Forelimb muscle (tissue), 1 donor: Measurements from ENCODE around the gene EFCAB6. TPM values are rescaled to one million over a fixed set of nuclear protein-coding genes. Genes with fewer than 3 reads are reported as not detected.

ENCODE experiments used
- DNase-seq: peaks from one replicate; pipeline ENCODE4 v3.0.0-alpha.2; 2013; ENCODE audit warnings: low read depth
- polyA plus RNA-seq: library from polyadenylated mRNA; unstranded; fragments of 120-200 nt; gene quantifications from one replicate; pipeline ENCODE4 v1.2.1, GENCODE V29; 2013; ENCODE audit not compliant: insufficient read length

The EFCAB6 gene
- polyA plus RNA-seq, 1 donor: 0.76 TPM

- DNase-seq: no peak
Measured at GRCh38 chr22:43814264-43814663, 2.2 kb upstream of the EFCAB6 start.

DNA sequence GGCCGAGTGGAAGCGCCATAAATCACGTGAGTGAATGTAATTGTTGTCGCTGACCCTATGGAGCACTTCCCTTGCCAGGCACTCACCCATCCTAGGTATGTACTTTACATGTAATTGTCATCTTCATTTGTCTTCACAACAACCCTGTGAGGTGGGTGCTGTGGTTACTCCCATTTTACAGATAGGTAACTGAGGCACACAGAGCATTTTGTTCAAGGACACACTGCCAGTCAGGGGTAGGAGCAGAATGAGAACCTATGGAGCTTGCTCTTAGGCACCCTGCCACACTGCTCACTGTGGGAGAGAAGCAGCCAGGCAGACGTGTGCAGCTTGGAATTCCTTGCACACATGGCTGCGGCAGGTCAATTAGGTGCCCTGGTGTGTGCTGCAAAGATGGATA is 785 bp upstream of the EFCAB6 start:
- no peak for DNase-seq

DNA sequence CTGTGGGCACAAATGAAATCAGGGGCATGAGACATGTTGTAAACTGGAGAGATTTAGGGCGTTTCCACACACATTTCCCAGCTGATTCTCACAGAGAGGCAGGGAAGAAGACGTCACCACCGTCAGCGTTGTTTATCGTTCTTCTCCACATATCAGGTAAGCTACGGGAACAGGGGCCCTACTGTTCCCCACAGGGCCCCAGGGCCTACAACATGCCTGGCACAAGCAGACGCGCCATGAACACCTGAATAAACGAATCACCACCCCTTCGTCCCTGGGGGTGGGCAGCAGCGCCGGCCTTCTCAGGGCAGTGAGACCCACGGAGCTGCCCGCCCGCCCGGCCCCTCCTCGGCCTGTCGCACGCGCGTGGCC is 342 bp downstream of the EFCAB6 start:
- DNase-seq: no peak

DNA sequence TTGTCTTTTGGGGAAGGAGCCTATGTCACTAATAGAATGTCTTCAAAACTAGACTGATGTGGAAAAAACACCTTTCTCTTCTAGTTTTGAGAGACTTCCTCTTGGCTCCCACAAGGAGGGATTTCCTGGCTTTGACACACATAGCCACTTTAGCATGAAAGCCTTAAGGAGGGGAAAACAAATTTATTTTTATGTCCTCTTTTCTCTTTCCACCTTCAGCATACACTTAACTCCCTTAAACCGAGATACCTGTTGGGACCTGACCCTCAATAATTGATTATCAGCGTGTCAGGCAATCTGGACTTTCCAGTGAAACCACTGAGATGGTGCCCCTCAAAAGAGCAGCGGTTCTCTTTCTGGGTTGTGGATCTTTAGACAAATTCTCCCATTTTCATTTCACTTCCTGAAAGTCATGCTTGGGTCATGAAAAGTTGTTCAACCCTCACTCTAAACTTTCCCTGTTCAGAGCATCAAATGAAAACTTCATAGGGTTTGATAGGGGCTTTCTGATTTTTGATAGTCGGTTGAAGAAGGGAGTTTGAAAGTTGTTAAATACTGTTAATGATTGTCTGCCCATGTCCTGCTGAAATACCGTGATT is 9.1 kb downstream of the EFCAB6 start:
- DNase-seq: no peak

- DNase-seq: no peak
Measured at GRCh38 chr22:43800970-43801369, 11.1 kb downstream of the EFCAB6 start.

GRCh38 chr22:43798492-43798891 is 13.6 kb downstream of the EFCAB6 start:
- DNase-seq: no peak

DNA sequence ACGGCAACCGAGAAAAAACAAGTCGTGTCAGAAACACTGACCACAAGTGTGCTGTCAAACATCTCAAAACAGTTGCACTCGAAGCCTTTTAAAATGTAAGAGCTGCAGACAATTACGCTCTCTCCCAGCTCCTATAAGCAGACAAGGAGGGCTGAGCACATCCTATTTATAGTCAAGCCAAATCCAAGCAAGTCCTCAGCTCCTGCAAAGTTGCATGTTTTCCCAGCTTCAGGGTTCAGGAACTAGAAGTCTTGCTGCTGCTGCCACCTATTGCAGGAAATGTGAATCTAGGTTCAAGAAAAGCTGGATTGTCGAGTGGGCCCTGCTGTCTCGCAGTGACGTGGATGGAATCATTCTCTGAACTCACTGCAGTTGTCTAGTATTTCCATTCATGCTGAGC is 15.5 kb downstream of the EFCAB6 start:
- no peak for DNase-seq

GRCh38 chr22:43795320-43795719 is 16.8 kb downstream of the EFCAB6 start:
- DNase-seq: no peak

- no peak for DNase-seq
Measured at GRCh38 chr22:43792905-43793304, 19.2 kb downstream of the EFCAB6 start.

- no peak for DNase-seq
Measured at GRCh38 chr22:43789452-43789851, 22.7 kb downstream of the EFCAB6 start.

DNA sequence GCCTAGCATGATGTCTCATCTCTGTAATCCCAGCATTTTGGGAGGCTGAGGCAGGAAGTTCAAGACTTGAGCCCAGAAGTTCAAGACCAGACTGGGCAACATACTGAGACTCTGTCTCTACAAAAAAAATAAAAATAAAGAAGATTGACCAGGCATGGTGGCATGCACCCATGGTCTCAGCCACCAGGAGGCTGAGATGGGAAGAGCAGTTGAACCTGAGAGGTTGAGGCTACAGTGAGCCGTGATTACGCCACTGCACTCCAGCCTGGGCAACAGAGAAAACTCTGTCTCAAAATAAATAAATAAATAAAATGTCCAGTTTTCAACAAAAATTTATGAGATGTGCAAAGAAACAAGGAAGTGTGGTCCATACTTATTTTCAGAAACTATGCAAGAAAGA is 28.3 kb downstream of the EFCAB6 start:
- DNase-seq: no peak

GRCh38 chr22:43782448-43782847 is 29.7 kb downstream of the EFCAB6 start:
- no peak for DNase-seq

DNA sequence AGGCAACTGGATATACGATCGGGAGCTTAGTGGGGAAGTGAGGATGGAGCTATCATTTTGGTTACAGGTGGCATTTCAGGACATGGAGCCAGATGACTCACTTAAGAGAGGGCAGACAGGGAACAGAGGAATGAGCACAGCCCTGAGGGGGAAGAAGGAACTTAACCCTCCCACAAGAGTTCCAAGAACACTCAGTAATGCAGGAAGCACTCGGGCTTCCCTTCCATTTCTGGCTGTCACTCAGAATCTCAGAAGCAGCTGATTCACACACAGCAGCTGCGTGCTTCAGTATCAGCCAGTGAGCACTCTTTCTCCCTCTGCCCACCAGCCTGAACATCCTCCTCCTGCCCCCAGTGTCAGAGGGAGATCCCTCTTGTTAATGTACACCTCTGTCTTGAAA is 34.8 kb downstream of the EFCAB6 start:
- DNase-seq: no peak

GRCh38 chr22:43776081-43776670 is 35.9 kb downstream of the EFCAB6 start:
- no peak for DNase-seq

- DNase-seq: no peak
Measured at GRCh38 chr22:43774318-43774915, 37.7 kb downstream of the EFCAB6 start.

DNA sequence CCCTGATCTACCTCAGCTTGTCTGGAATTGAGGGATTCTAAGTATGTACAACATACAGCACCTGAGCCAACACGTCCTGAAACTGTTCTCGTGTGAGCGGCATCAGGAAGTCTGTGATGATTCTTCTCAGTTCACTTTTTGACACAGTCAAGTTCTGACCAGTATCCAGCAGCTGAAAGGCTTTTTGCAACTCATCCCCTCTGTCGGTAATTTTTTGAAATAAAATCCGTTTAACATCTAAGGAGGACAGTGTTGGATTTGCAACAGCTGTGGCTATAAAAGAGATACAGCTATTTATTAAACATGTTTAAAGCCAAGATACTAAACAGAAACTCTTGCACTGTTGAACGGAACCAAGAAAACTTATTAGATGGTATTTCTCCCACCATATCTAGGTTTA is 39.3 kb downstream of the EFCAB6 start:
- no peak for DNase-seq

- DNase-seq: no peak
Measured at GRCh38 chr22:43755452-43755851, 56.7 kb downstream of the EFCAB6 start.

DNA sequence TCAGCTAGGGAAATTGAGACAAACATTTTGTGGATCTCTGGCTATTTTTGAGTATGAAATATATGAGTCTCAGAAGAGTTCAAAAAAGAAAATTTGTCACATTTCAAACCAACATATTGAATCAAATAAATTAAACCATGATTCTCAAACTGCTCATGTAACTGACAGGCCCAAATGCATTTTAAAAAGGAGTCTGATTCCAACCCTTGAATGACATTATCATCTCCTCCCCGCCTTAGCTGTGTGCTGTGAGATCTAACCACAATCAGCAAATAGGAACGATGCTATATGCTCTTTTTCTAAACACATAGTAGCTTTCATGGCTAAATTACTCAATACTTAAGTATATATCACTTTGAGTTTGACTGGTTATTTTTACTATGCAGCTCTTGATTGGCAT is 57.1 kb downstream of the EFCAB6 start:
- no peak for DNase-seq

- DNase-seq: no peak
Measured at GRCh38 chr22:43754176-43754575, 57.9 kb downstream of the EFCAB6 start.

DNA sequence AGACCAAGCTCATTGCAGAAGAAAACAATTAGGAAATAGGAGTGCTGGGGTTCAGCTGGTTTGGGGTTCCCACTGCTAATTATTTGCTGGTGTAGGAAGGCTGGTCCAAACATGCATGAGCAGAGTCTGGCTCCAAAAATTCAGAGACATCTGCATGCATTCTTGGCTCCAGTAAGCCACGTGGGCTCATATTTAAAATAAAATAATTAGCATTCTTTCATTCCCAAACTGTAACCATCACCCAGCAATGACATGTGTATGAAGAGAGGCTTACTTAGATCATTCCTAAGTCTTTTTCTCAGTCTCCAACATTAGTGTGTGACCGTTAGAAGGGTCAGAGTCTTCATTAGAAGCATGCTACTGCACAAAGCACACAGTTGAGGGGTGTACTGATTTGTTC is 58.4 kb downstream of the EFCAB6 start:
- DNase-seq: no peak

- no peak for DNase-seq
Measured at GRCh38 chr22:43750751-43751150, 61.4 kb downstream of the EFCAB6 start.

DNA sequence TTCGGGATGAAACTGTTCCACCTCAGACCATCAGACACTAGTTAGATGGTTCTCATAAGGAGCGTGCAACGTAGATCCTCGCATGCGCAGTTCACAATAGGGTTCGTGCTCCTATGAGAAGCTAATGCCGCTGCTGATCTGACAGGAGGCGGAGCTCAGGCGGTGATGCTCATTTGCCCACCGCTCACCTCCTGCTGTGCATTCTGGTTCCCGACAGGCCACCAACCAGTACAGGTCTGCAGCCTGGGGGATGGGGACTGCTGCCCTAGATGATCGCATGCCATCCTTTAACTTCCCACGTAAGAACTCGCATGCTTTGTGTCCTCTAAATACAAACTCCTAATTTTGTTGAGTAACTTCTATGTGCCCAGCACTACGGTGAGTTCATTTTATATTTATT is 62.6 kb downstream of the EFCAB6 start:
- no peak for DNase-seq

GRCh38 chr22:43747877-43748276 is 64.2 kb downstream of the EFCAB6 start:
- DNase-seq: no peak

- DNase-seq: no peak
Measured at GRCh38 chr22:43747058-43747457, 65.0 kb downstream of the EFCAB6 start.
